Gastroesophageal sphincter (tissue), 3 donors: ENCODE data around the gene KCNN4.

Experiments
- EP300 ChIP-seq: sonication (generic); formaldehyde crosslinking; IDR thresholded peaks from one replicate; pipeline ENCODE4 v1.6.1; 2017; ENCODE audit warnings: antibody characterized with exemption, mild to moderate bottlenecking
- POLR2A ChIP-seq, 2 donors: fragments of 450-650 bp; IDR thresholded peaks; one replicate each; pipeline ENCODE4 v1.6.1; 2017; ENCODE audit warnings: antibody characterized with exemption in 2 of 2, mild to moderate bottlenecking in 2 of 2, moderate library complexity in 1 of 2
- POLR2AphosphoS5 ChIP-seq: sonication (generic); formaldehyde crosslinking; IDR thresholded peaks from one replicate; pipeline ENCODE4 v1.6.1; 2017; ENCODE audit warnings: antibody characterized with exemption
- TF ChIP-seq, protein P1 (sequence below), 4 experiments: fragments of 200-600 bp in 2 of 4; fragments of 450-650 bp in 2 of 4; sonication (generic) in 1 of 4; IDR thresholded peaks; one replicate each; pipeline ENCODE4 v1.5.1; 2017 to 2019; ENCODE audit warnings: antibody characterized with exemption in 4 of 4, mild to moderate bottlenecking in 2 of 4, moderate library complexity in 2 of 4

DNA sequence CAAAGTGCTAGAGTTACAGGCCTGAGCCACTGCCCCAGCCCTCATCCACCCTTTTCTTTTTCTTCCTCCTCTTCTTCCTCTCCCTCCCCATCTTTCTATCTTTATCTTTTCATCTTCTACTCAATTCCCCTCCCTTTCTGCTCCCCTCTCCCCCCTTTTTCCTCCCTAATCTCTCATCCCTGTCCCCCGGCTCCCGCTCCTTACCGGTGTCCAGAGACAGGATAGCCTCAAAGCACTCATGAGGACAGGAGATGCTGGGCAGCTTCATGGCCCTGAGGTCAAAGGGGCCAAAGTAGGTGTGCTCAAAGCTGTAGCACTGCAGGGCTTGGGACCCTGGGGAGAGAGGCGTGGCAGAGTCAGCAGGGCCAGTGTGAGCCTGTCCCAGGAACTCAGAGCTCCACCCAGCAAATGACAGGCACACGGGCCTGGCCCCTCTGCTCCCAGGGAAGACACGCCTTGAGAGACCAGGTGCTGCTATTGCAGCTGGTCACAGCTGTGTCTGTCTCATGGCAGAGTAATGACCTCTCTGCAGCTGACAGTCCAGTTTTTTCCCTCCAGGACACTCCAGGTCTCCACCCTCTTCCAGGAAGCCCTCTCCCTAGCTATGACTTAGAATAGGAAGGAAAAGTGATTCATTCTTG is 18.8 kb upstream of the KCNN4 start:
- TF ChIP-seq POLR2AphosphoS5 (peak; percentile 7), EP300 (no peak), POLR2A (IDR thresholded peaks at IDR 0.05) (no peak)
- TF ChIP-seq, protein P1, sequence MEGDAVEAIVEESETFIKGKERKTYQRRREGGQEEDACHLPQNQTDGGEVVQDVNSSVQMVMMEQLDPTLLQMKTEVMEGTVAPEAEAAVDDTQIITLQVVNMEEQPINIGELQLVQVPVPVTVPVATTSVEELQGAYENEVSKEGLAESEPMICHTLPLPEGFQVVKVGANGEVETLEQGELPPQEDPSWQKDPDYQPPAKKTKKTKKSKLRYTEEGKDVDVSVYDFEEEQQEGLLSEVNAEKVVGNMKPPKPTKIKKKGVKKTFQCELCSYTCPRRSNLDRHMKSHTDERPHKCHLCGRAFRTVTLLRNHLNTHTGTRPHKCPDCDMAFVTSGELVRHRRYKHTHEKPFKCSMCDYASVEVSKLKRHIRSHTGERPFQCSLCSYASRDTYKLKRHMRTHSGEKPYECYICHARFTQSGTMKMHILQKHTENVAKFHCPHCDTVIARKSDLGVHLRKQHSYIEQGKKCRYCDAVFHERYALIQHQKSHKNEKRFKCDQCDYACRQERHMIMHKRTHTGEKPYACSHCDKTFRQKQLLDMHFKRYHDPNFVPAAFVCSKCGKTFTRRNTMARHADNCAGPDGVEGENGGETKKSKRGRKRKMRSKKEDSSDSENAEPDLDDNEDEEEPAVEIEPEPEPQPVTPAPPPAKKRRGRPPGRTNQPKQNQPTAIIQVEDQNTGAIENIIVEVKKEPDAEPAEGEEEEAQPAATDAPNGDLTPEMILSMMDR (IDR thresholded peaks at IDR 0.05) = no peak
